ENCODE data around the gene HMG20B.

- TF ChIP-seq, protein P1, sequence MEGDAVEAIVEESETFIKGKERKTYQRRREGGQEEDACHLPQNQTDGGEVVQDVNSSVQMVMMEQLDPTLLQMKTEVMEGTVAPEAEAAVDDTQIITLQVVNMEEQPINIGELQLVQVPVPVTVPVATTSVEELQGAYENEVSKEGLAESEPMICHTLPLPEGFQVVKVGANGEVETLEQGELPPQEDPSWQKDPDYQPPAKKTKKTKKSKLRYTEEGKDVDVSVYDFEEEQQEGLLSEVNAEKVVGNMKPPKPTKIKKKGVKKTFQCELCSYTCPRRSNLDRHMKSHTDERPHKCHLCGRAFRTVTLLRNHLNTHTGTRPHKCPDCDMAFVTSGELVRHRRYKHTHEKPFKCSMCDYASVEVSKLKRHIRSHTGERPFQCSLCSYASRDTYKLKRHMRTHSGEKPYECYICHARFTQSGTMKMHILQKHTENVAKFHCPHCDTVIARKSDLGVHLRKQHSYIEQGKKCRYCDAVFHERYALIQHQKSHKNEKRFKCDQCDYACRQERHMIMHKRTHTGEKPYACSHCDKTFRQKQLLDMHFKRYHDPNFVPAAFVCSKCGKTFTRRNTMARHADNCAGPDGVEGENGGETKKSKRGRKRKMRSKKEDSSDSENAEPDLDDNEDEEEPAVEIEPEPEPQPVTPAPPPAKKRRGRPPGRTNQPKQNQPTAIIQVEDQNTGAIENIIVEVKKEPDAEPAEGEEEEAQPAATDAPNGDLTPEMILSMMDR (IDR thresholded peaks at IDR 0.05; ENCODE audit: poor library complexity), result no peak
- no peak for TF ChIP-seq EZH2 (IDR thresholded peaks at IDR 0.05; ENCODE audit: borderline replicate concordance)
These were observed 48.5 kb upstream of the HMG20B start for GRCh38 chr19:3524078-3524842.
